Measurements from ENCODE around the gene OR4C5.

- TF ChIP-seq CTCF (IDR thresholded peaks at IDR 0.05) (no peak), USF2 (CRISPR knock-in tag; IDR thresholded peaks at IDR 0.05) (no peak), AFF4 (CRISPR knock-in tag; IDR thresholded peaks at IDR 0.05; ENCODE audit: borderline replicate concordance) (no peak), SP1 (CRISPR knock-in tag; conservative IDR thresholded peaks at IDR 0.05) (no peak), MLX (CRISPR knock-in tag; IDR thresholded peaks at IDR 0.05) (no peak), ATF3 (CRISPR knock-in tag; conservative IDR thresholded peaks at IDR 0.05) (no peak), ARID4B (CRISPR knock-in tag; IDR thresholded peaks at IDR 0.05; ENCODE audit: borderline replicate concordance) (no peak), RORB (CRISPR knock-in tag; IDR thresholded peaks at IDR 0.05) (no peak), CREB1 (CRISPR knock-in tag; IDR thresholded peaks at IDR 0.05) (no peak), TCF7 (CRISPR knock-in tag; IDR thresholded peaks at IDR 0.05; ENCODE audit: low read depth) (no peak), ZNF219 (CRISPR knock-in tag; IDR thresholded peaks at IDR 0.05; ENCODE audit: borderline replicate concordance) (no peak), TEAD1 (CRISPR knock-in tag; IDR thresholded peaks at IDR 0.05) (no peak), USF1 (CRISPR knock-in tag; IDR thresholded peaks at IDR 0.05) (no peak), ZNF121 (CRISPR knock-in tag; IDR thresholded peaks at IDR 0.05) (no peak)
These were observed 11.6 kb downstream of the OR4C5 start for GRCh38 chr11:48354677-48355076.

All from WTC11 (cell line).